Breast epithelium (tissue), 3 donors: ENCODE results near the gene ADARB1.

Experiments used
- POLR2A ChIP-seq: fragments of 450-650 bp; IDR thresholded peaks from one replicate; pipeline ENCODE4 v1.6.1; 2016; ENCODE audit warnings: antibody characterized with exemption, mild to moderate bottlenecking, moderate library complexity
- POLR2AphosphoS5 ChIP-seq, 3 donors: sonication (generic); formaldehyde crosslinking; IDR thresholded peaks; one replicate each; pipeline ENCODE4 v1.6.1; 2017; ENCODE audit warnings: antibody characterized with exemption in 3 of 3

DNA sequence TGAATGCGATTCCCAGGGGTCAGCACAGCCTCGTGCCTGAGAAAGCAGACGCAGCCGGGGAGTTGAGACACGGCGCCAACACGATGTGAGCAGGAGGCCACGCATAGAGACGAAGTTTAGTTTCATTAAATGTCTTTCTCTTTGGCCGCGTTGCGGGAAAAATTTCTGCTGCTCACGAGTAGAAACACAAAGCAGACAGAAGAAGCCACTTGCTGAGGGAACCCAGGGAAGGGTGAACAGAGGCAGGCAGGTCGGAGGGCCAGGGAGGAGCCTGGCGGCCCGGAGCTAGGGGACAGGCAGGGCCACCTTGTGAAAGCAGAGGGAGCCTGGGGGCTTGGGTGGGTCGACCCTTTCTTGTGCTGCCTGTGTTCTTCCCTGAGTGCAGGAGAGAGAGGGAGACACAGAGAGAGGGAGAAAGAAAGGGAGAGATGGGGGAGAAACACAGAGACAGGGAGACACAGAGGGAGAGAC is 180.1 kb downstream of the ADARB1 start:
- no peak for TF ChIP-seq POLR2A
- no peak for TF ChIP-seq POLR2AphosphoS5 (IDR thresholded peaks at IDR 0.05)
